Measurements from ENCODE around the gene CHST8.
A peak's percentile ranks its signal among the peaks of the same experiment; 100 is the strongest.
"Not testable (repeated sequence)": the region's sequence is repeated elsewhere in the genome, so short reads cannot be mapped to it uniquely, and the experiment has no call there.

The CHST8 gene

GRCh38 chr19:33621811-33622504 lies at the start of gene CHST8:
Gene CHST8 (plus strand): TSS chr19:33621953. CDS start chr19:33689262, 67,309 bp downstream.
- peak; percentile 86 for DNase-seq (ENCODE audit: low spot score)

- no peak for DNase-seq (ENCODE audit: low spot score)
Observed at GRCh38 chr19:33572929-33573328, 48.8 kb upstream of the CHST8 start.

GRCh38 chr19:33574824-33575223 lies 46.9 kb upstream of the CHST8 start:
- no peak for DNase-seq (ENCODE audit: low spot score)

GRCh38 chr19:33578697-33579096 lies 43.1 kb upstream of the CHST8 start:
- DNase-seq (ENCODE audit: low spot score) = no peak

- DNase-seq (ENCODE audit: low spot score) = no peak
Observed at GRCh38 chr19:33580026-33580644, 41.6 kb upstream of the CHST8 start.

GRCh38 chr19:33580645-33581037 lies 41.1 kb upstream of the CHST8 start:
- DNase-seq (ENCODE audit: low spot score) = no peak

GRCh38 chr19:33582914-33583313 lies 38.8 kb upstream of the CHST8 start:
- DNase-seq (ENCODE audit: low spot score) = no peak

- no peak for DNase-seq (ENCODE audit: low spot score)
Observed at GRCh38 chr19:33587150-33587549, 34.6 kb upstream of the CHST8 start.

- no peak for DNase-seq (ENCODE audit: low spot score)
Observed at GRCh38 chr19:33590224-33590623, 31.5 kb upstream of the CHST8 start.

GRCh38 chr19:33595783-33596182 lies 26.0 kb upstream of the CHST8 start:
- DNase-seq (ENCODE audit: low spot score) = no peak

GRCh38 chr19:33601583-33601982 lies 20.2 kb upstream of the CHST8 start:
- no peak for DNase-seq (ENCODE audit: low spot score)

- DNase-seq (ENCODE audit: low spot score) = no peak
Observed at GRCh38 chr19:33602576-33603204, 19.1 kb upstream of the CHST8 start.

GRCh38 chr19:33603377-33603776 lies 18.4 kb upstream of the CHST8 start:
- no peak for DNase-seq (ENCODE audit: low spot score)

GRCh38 chr19:33604651-33605050 lies 17.1 kb upstream of the CHST8 start:
- no peak for DNase-seq (ENCODE audit: low spot score)

GRCh38 chr19:33605803-33606295 lies 15.9 kb upstream of the CHST8 start:
- DNase-seq (ENCODE audit: low spot score) = not testable (repeated sequence)

GRCh38 chr19:33606556-33606955 lies 15.2 kb upstream of the CHST8 start:
- no peak for DNase-seq (ENCODE audit: low spot score)

GRCh38 chr19:33609353-33609752 lies 12.4 kb upstream of the CHST8 start:
- no peak for DNase-seq (ENCODE audit: low spot score)

GRCh38 chr19:33610588-33610987 lies 11.2 kb upstream of the CHST8 start:
- no peak for DNase-seq (ENCODE audit: low spot score)

- DNase-seq (ENCODE audit: low spot score) = no peak
Observed at GRCh38 chr19:33612928-33613619, 8.7 kb upstream of the CHST8 start.

GRCh38 chr19:33613620-33614000 lies 8.1 kb upstream of the CHST8 start:
- no peak for DNase-seq (ENCODE audit: low spot score)

- DNase-seq (ENCODE audit: low spot score) = no peak
Observed at GRCh38 chr19:33616346-33616745, 5.4 kb upstream of the CHST8 start.

- DNase-seq (ENCODE audit: low spot score) = no peak
Observed at GRCh38 chr19:33616857-33617256, 4.9 kb upstream of the CHST8 start.

GRCh38 chr19:33618363-33618762 lies 3.4 kb upstream of the CHST8 start:
- not testable (repeated sequence) for DNase-seq (ENCODE audit: low spot score)

Measured in GM03348 (cell line).